K562 (cell line): ENCODE measurements around the gene ADGRA3. TPM values are rescaled to one million over a fixed set of nuclear protein-coding genes. Genes with fewer than 3 reads are reported as not detected.

Experiments used
- BDP1 ChIP-seq: IDR thresholded peaks from 3 replicates; pipeline ENCODE4 v1.6.1; 2011; ENCODE audit not compliant: insufficient read length, insufficient read depth
- CBFB ChIP-seq: sonication (generic); formaldehyde crosslinking; IDR thresholded peaks from 2 replicates; pipeline ENCODE4 v1.4.0; 2020; ENCODE audit warnings: mild to moderate bottlenecking, missing genetic modification reagents
- CUX1 ChIP-seq: fragments of 200-800 bp; sonication (Bioruptor generic); IDR thresholded peaks from 2 replicates; pipeline ENCODE4 v1.6.1; 2016; ENCODE audit warnings: missing genetic modification characterization, missing compliant biosample characterization
- GTF3C2 ChIP-seq: IDR thresholded peaks from 3 replicates; pipeline ENCODE4 v1.6.1; 2011; ENCODE audit warnings: borderline replicate concordance, mild to moderate bottlenecking, moderate library complexity; ENCODE audit not compliant: insufficient read length; ENCODE audit errors: extremely low read depth
- IRF1 ChIP-seq: sonication (generic); formaldehyde crosslinking; IDR thresholded peaks from 2 replicates; pipeline ENCODE4 v1.8.0; 2022; ENCODE audit warnings: missing genetic modification reagents, mild to moderate bottlenecking, borderline replicate concordance
- POLR2AphosphoS5 ChIP-seq: IDR thresholded peaks from 2 replicates; pipeline ENCODE4 v1.6.1; 2011; ENCODE audit warnings: mild to moderate bottlenecking, low read depth, low read length, moderate library complexity; ENCODE audit not compliant: control insufficient read depth, insufficient read depth
- ZNF277 ChIP-seq: fragments of 250-450 bp; sonication (Bioruptor Pico); IDR thresholded peaks from 2 replicates; pipeline ENCODE4 v1.8.0; 2022; ENCODE audit warnings: inconsistent platforms, mild to moderate bottlenecking, moderate library complexity, borderline replicate concordance
- polyA plus RNA-seq, 8 experiments: library from polyadenylated mRNA; depleted of rRNA in 4 of 8; stranded (reverse) in 5 of 8; unstranded in 3 of 8; fragments of >200 nt; fragmentation: Nextera tagmentation in 2 of 8; fragmentation: Illumina TruSeq in 1 of 8; extraction: Ambion mirVana in 2 of 8; extraction: Trizol in 1 of 8; gene quantifications; 2 replicates each; pipeline versions ENCODE4 v1.2.1 to v1.2.3, GENCODE V29; 2011 to 2014; ENCODE audit warnings: inconsistent platforms in 1 of 8, missing spikeins in 1 of 8
- total RNA-seq, 7 experiments: library from RNA; depleted of rRNA in 6 of 7; stranded (reverse); fragments of >200 nt in 6 of 7; fragmentation: Illumina TruSeq in 2 of 7; extraction: Trizol in 2 of 7; gene quantifications; 2 replicates each; pipeline versions ENCODE4 v1.2.1 to v1.2.3, GENCODE V29; 2011 to 2021; ENCODE audit warnings: low replicate concordance in 1 of 7

Gene ADGRA3
- total and polyA plus RNA-seq, 9 of the 15 experiments (the other 6 are each of a cell fraction or from before 2014, with no cell fraction given) = 0.06 to 2.3 (median 0.27) TPM; not detected in 3

GRCh38 chr4:22363787-22364186, 152.1 kb downstream of the ADGRA3 start (continued):
- TF ChIP-seq ZNF277 (CRISPR knock-in tag) (no peak), POLR2AphosphoS5 (no peak), BDP1 (no peak), GTF3C2 (no peak), CUX1 (CRISPR knock-in tag) (no peak), IRF1 (CRISPR knock-in tag) (no peak), CBFB (CRISPR knock-in tag) (no peak)
